AG04449 (cell line): Measurements from ENCODE around the gene XYLT1.

Experiments used
- CTCF ChIA-PET: fragments of 350-600 bp; formaldehyde crosslinking; extraction: SDS; loops from one replicate; lab custom pipeline; 2021; ENCODE audit warnings: antibody characterized with exemption; lab: Yijun Ruan, JAX
- POLR2A ChIA-PET: fragments of 400-600, 350-600 bp; formaldehyde crosslinking; extraction: SDS; loops from one replicate; lab custom pipeline; 2020; ENCODE audit warnings: antibody characterized with exemption, inconsistent platforms; lab: Yijun Ruan, JAX
- DNase-seq: peaks from one replicate; pipeline ENCODE4 v3.0.0-alpha.2; 2010; ENCODE audit warnings: low read depth, low spot score
- H3K4me3 ChIP-seq: 2 replicates; pipeline ENCODE4 v1.5.1; 2011; ENCODE audit warnings: low read depth, mild to moderate bottlenecking, control low read depth, low read length
- TF ChIP-seq, protein P1 (sequence below): IDR thresholded peaks from one replicate; pipeline ENCODE4 v1.5.1; 2011; ENCODE audit warnings: mild to moderate bottlenecking, moderate library complexity, low read length, control low read depth, inconsistent platforms; ENCODE audit not compliant: insufficient read depth; ENCODE audit errors: missing control alignments

Gene XYLT1

GRCh38 chr16:17476414-17477259 lies 5.9 kb upstream of the XYLT1 start:
- H3K4me3 ChIP-seq: no peak overlapping the region
- POLR2A ChIA-PET: interaction anchor here (0.9 kb wide), 1 partner anchor 42 kb away, joined by 4 read pairs; no protein-coding TSS in a partner anchor
- CTCF ChIA-PET: interaction anchor here (0.6 to 13.1 kb wide), 13 partner anchors 9 to 205 kb away, joined by 3 to 213 read pairs (median 4); no protein-coding TSS in a partner anchor
- TF ChIP-seq, protein P1, sequence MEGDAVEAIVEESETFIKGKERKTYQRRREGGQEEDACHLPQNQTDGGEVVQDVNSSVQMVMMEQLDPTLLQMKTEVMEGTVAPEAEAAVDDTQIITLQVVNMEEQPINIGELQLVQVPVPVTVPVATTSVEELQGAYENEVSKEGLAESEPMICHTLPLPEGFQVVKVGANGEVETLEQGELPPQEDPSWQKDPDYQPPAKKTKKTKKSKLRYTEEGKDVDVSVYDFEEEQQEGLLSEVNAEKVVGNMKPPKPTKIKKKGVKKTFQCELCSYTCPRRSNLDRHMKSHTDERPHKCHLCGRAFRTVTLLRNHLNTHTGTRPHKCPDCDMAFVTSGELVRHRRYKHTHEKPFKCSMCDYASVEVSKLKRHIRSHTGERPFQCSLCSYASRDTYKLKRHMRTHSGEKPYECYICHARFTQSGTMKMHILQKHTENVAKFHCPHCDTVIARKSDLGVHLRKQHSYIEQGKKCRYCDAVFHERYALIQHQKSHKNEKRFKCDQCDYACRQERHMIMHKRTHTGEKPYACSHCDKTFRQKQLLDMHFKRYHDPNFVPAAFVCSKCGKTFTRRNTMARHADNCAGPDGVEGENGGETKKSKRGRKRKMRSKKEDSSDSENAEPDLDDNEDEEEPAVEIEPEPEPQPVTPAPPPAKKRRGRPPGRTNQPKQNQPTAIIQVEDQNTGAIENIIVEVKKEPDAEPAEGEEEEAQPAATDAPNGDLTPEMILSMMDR: peak; percentile 67
- no peak for DNase-seq

DNA sequence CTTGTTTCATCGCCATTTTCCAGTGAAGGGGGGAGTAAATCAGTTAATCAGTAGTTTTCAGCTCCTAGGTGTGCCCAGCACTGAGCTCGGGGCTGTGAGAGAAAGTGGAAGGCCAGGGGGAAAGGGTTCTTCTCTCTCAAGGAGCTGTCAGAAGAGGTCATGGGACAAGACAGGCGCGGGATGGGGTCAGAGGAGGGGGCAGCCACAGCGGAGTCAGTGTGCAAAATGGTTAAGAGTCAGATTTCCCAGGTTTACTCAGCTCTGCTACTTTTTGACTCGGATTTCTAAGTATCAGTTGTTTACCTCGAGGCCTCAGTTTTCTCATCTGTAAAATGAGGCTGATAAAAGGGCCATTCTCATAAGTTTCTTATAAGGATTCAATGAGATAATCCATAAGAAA lies 4.3 kb upstream of the XYLT1 start:
- no peak for DNase-seq
- TF ChIP-seq, protein P1: no peak
- H3K4me3 ChIP-seq: no peak overlapping the region
- ChIA-PET CTCF (interaction anchor here (1.1 to 13.1 kb wide), 9 partner anchors 22 to 297 kb away, joined by 3 to 213 read pairs (median 5); no protein-coding TSS in a partner anchor), POLR2A (no interaction called here)

GRCh38 chr16:17474572-17474971 lies 3.8 kb upstream of the XYLT1 start:
- no peak overlapping the region for H3K4me3 ChIP-seq
- no peak for DNase-seq
- POLR2A ChIA-PET: no interaction called here
- TF ChIP-seq, protein P1: peak; percentile 16
- CTCF ChIA-PET: interaction anchor here (0.9 to 13.1 kb wide), 15 partner anchors 13 to 612 kb away, joined by 3 to 213 read pairs (median 4); no protein-coding TSS in a partner anchor

- no peak for DNase-seq
- POLR2A ChIA-PET: no interaction called here
- H3K4me3 ChIP-seq: no peak overlapping the region
- TF ChIP-seq, protein P1: peak; percentile 1
- CTCF ChIA-PET: interaction anchor here (0.9 to 13.1 kb wide), 12 partner anchors 13 to 611 kb away, joined by 3 to 213 read pairs (median 4); no protein-coding TSS in a partner anchor
Measured at GRCh38 chr16:17474037-17474436, 3.3 kb upstream of the XYLT1 start.

DNA sequence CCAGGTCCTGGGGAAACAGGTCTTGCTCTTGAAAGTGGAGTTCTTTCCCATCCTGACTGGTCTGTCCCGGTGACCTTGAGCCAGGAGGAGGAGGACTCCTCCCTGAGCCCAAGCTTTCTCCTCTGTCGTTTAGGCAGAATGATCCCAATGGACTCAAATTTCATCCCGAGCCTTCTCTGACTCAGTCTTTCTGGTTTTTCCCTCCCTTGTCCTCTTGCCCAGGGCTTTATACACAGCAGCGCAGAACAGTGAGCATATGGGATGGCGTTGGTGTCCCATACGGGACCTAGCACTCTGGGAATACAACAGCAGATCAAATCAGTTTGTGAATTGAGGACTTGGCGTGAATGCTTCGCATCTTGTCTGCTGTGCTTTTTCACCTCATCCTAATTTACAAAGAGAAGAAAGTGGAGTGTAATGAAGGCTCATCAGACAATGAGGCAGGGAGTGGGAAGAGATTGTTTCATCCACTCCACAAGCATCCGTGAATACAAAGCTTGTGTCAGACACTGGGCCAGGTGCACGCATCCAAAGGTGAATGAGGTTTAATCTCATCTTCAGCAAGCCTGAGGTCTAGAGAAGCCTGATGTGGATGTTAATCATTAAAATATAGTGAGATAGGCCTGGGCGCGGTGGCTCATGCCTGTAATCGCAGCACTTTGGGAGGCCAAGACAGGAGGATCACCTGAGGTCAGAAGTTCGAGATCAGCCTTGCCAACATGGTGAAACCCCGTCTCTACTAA lies 1.1 kb upstream of the XYLT1 start:
- TF ChIP-seq, protein P1: no peak
- H3K4me3 ChIP-seq: peak overlapping the region; percentile 84
- DNase-seq: no peak
- ChIA-PET CTCF (interaction anchor here (1.0 to 13.1 kb wide), 3 partner anchors 85 to 107 kb away, joined by 4 to 213 read pairs (median 78); no protein-coding TSS in a partner anchor), POLR2A (interaction anchor here (0.6 to 1.4 kb wide), 4 partner anchors 25 to 365 kb away, joined by 3 to 5 read pairs (median 4); no protein-coding TSS in a partner anchor)
